ENCODE results near the gene CALU. TPM values are rescaled to one million over a fixed set of nuclear protein-coding genes. Genes with fewer than 3 reads are reported as not detected.

The CALU gene
- total RNA-seq, 2 donors from 2014 or later: 32.2 to 32.4 TPM

DNA sequence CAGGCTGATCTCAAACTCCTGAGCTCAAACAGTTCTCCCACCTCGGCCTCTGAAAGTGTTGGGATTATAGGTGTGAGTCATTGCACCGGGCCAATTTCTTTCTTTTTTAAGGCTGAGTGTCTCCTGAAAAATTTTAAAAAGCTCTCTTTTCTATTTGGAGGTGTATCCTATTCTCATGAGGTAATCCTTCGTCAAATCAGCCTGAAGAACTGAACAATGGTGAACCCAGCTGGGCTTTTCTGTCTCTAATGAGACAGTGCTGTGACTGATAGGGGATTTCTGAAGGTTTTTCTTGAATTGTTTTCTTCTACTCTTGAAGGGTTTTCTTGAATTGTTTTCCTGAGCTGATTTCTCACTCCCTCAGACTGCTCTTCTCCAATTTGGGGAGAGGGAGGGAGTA is 30.9 kb upstream of the CALU start:
- H3K27ac Mint-ChIP-seq: no peak overlapping the region
- ATAC-seq (replicated peaks in 1 of 2) (no peak), DNase-seq (no peak)
- H3K9me3 Mint-ChIP-seq: no peaks in the 10 kb centered on the region
- H3K27me3 Mint-ChIP-seq (ENCODE audit: low read depth): peaks cover 19% of the 10 kb centered on the region
- no peak overlapping the region for H3K4me3 Mint-ChIP-seq
- H3K4me1 Mint-ChIP-seq (ENCODE audit: low read depth): peaks cover 5% of the 10 kb centered on the region
- H3K36me3 Mint-ChIP-seq (ENCODE audit: insufficient read depth in 2 of 2): no peaks in the 10 kb centered on the region

DNA sequence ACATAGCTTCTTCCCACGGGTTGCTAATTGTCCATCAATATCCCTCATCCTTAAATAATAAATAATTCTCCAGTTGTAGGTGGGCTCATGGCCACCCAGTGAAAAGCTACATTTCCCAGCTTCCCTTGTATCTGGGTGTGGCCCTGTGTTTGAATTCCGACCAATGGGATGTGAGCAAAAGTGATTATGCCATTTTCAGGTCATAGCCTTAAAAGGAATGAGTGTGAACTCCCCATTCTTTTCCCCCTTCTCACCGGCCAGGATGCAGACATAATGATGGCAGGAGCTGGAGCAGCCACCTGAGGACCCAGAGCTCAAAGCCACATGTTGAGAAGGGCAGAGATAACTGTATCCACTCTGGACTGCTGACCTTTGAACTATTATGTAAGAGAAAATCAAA is 30.3 kb upstream of the CALU start:
- no peaks in the 10 kb centered on the region for H3K36me3 Mint-ChIP-seq (ENCODE audit: insufficient read depth in 2 of 2)
- DNase-seq: no peak
- peaks cover 25% of the 10 kb centered on the region for H3K27me3 Mint-ChIP-seq (ENCODE audit: low read depth)
- no peaks in the 10 kb centered on the region for H3K9me3 Mint-ChIP-seq
- H3K4me1 Mint-ChIP-seq (ENCODE audit: low read depth): peaks cover 5% of the 10 kb centered on the region
- ATAC-seq (replicated peaks in 1 of 2): no peak
- H3K27ac Mint-ChIP-seq: no peak overlapping the region
- no peak overlapping the region for H3K4me3 Mint-ChIP-seq

DNA sequence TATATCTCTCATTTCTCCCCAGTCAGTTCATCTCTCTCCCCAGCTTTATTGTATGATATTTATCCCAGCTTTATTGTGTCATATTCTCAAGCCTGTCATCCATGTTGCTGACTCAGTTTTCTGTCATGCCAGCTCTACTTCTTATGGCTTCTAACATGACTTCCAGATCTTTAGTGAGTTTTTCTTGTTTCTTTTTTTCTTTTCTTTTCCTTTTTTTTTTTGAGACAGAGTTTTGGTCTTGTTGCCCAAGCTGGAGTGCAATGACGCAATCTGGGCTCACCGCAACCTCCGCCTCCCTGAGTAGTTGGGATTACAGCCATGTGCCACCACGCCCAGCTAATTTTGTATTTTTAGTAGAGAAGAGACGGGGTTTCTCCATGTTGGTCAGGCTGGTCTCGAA is 28.7 kb upstream of the CALU start:
- no peak overlapping the region for H3K4me3 Mint-ChIP-seq
- no peaks in the 10 kb centered on the region for H3K36me3 Mint-ChIP-seq (ENCODE audit: insufficient read depth in 2 of 2)
- H3K4me1 Mint-ChIP-seq (ENCODE audit: low read depth): peaks cover 5% of the 10 kb centered on the region
- H3K9me3 Mint-ChIP-seq: no peaks in the 10 kb centered on the region
- DNase-seq: no peak
- ATAC-seq (replicated peaks in 1 of 2): no peak
- no peak overlapping the region for H3K27ac Mint-ChIP-seq
- H3K27me3 Mint-ChIP-seq (ENCODE audit: low read depth): peaks cover 36% of the 10 kb centered on the region

DNA sequence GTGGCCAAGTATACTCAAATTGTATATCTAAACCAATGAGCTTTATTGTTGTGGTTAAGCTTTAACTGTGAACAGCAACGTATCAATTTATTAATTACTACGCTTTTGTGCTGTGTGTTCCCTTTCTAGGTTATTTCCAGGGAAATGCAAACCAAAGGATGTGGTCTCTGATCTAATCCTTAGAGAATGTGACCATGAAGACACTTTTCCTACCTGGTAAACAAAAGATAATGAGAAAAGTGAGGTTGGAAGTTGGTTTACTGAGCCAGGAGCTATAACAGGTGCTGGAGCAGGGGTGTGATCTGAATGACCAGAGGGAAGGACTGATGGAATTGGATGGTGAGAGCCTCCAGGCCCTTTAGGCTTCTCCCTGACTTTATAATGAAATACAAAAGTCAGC is 25.4 kb upstream of the CALU start:
- H3K4me3 Mint-ChIP-seq: no peak overlapping the region
- DNase-seq: no peak
- no peak for ATAC-seq (replicated peaks in 1 of 2)
- H3K4me1 Mint-ChIP-seq (ENCODE audit: low read depth): no peaks in the 10 kb centered on the region
- H3K36me3 Mint-ChIP-seq (ENCODE audit: insufficient read depth in 2 of 2): no peaks in the 10 kb centered on the region
- H3K27me3 Mint-ChIP-seq (ENCODE audit: low read depth): peaks cover 48% of the 10 kb centered on the region
- H3K27ac Mint-ChIP-seq: no peak overlapping the region
- H3K9me3 Mint-ChIP-seq: no peaks in the 10 kb centered on the region

DNA sequence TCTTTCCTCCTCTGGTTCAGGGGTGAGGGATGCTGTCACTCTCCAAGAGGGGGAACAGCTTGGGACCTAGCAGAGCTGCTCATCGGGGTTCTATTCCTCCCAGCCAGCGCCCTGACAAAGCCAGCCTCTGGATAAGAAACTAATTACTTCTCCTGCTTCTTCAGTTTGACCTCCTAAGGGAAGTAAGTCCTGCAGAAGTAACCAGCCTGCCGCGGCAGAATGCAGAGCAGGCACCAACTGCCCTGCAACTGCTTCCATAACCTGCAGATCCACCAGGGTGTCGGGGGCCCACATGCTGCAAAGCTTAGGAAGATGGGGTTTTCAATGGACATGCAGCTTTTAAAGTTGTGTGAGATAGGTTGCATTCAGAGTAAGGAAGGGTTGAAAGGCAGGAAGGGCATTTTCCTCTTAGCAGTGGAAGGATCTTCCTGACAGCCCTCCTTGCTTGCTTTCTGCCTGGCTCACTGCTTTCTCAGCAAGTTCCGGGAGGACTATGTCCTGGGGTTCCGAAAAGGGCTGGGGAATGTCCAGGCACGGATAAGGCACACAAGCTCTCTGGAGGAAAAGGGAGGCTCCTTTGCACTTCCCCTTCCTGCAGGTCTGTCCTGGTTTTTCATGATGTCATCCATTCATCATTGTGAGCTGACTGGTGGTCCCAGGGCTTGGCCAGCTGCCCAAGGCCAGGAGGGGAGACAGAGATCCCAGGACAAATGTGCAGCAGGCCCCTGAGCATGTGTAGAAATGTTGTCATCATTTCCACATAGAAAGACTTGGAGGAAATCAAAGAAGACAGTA is 24.3 kb upstream of the CALU start:
- Mint-ChIP-seq H3K9me3 (no peaks in the 10 kb centered on the region), H3K27ac (no peak overlapping the region), H3K27me3 (ENCODE audit: low read depth) (peaks cover 41% of the 10 kb centered on the region), H3K4me1 (ENCODE audit: low read depth) (peaks cover 5% of the 10 kb centered on the region), H3K36me3 (ENCODE audit: insufficient read depth in 2 of 2) (no peaks in the 10 kb centered on the region), H3K4me3 (no peak overlapping the region)
- ATAC-seq (replicated peaks in 1 of 2) (no peak), DNase-seq (no peak)

DNA sequence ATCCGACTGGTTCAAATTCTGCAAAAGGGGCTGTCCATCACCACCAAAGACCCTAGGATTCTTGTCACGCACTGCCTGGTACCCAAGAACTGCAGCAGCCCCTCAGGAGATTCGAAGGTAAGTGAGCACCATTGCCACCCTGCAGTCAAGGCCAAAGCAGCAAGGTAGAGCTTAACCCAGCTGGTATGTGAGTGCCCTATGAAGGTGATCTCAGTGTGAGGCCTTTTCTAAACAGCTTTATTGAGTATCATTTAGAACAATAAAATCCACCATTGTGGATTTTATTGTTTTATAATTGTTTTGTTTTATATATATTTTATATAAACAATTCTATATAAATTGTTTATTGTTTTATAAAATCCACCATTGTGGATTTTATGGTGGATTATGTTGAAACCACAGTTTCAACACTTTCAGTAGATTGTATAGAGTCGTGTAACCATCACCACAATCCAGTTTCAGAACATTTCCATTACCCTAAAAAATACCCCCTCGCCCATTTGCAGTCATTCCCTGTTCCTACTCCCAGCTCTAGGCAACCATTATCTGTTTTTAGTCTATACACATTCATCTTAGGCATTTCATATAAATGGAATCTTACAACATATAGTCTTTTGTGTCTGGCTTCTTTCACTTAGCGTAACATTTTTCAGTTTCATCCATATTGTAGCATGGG is 20.1 kb upstream of the CALU start:
- Mint-ChIP-seq H3K9me3 (no peaks in the 10 kb centered on the region), H3K4me1 (ENCODE audit: low read depth) (peaks cover 5% of the 10 kb centered on the region), H3K36me3 (ENCODE audit: insufficient read depth in 2 of 2) (no peaks in the 10 kb centered on the region), H3K27ac (no peak overlapping the region), H3K4me3 (no peak overlapping the region), H3K27me3 (ENCODE audit: low read depth) (peaks cover 23% of the 10 kb centered on the region)
- ATAC-seq (replicated peaks in 1 of 2) (peak in 1 of 2 donors; percentile 22), DNase-seq (no peak)

DNA sequence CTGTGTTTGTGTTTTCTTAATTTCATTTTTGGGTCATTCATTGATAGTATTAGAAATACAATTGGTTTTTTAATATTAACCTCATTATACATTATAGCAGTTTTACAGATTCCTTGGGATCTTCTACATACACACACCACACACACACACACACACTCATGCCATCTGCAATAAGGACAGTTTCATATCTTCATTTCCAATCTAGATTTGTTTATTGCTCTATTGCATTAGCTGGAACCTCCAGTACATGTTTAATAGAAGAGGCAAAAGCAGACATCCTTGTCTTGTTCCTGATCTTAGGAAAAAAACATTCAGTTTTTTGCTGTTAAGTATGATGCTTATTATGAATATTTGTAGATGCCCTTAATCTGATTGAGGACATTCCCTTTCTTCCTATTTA is 17.8 kb upstream of the CALU start:
- peaks cover 5% of the 10 kb centered on the region for H3K4me1 Mint-ChIP-seq (ENCODE audit: low read depth)
- no peak overlapping the region for H3K4me3 Mint-ChIP-seq
- ATAC-seq (replicated peaks in 1 of 2) (no peak), DNase-seq (no peak)
- peaks cover 25% of the 10 kb centered on the region for H3K27me3 Mint-ChIP-seq (ENCODE audit: low read depth)
- H3K9me3 Mint-ChIP-seq: no peaks in the 10 kb centered on the region
- no peaks in the 10 kb centered on the region for H3K36me3 Mint-ChIP-seq (ENCODE audit: insufficient read depth in 2 of 2)
- no peak overlapping the region for H3K27ac Mint-ChIP-seq

DNA sequence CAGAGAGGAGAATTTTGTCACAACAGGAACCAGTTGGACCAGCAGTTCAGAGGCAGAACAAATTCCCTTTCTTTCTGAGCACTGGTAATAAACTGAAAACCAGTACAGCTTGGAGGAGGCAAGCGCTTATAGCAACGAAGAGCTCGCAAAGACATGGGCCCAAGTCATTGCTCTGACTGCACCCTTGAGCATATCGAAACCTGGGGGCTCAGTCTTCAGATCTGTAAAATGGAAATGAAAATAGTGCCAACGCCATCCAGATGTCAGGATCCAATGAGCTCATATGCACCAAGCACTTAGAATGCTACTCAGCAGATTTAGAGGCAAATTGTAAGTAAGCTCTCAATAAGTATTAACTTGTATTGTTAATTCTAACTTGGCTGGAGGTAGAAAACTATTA is 14.4 kb upstream of the CALU start:
- no peak overlapping the region for H3K4me3 Mint-ChIP-seq
- H3K36me3 Mint-ChIP-seq (ENCODE audit: insufficient read depth in 2 of 2): no peaks in the 10 kb centered on the region

DNA sequence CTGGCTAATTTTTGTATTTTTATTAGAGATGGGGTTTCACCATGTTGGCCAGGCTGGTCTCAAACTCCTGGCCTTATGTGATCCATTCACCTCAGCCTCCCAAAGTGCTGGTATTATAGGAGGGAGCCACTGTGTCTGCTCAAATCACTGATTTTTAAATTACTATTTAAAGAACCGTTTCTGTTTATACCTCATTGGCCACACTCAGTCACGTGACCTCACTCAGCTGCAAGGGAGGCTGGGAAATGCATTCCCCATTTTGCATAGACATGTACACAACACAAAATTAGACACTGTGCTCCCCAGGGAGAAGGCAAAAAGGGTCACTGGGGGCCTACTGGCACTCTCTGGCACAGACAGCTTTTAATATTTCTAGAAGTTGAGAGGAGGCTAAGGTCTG is 13.6 kb upstream of the CALU start:
- H3K36me3 Mint-ChIP-seq (ENCODE audit: insufficient read depth in 2 of 2): no peaks in the 10 kb centered on the region
- ATAC-seq (replicated peaks in 1 of 2) (no peak), DNase-seq (no peak)
- no peak overlapping the region for H3K4me3 Mint-ChIP-seq
- peaks cover 34% of the 10 kb centered on the region for H3K27me3 Mint-ChIP-seq (ENCODE audit: low read depth)
- no peak overlapping the region for H3K27ac Mint-ChIP-seq
- H3K4me1 Mint-ChIP-seq (ENCODE audit: low read depth): no peaks in the 10 kb centered on the region
- H3K9me3 Mint-ChIP-seq: no peaks in the 10 kb centered on the region

More for the DNA sequence above, 14.4 kb upstream of the CALU start:
- ATAC-seq (replicated peaks in 1 of 2) (no peak), DNase-seq (no peak)
- Mint-ChIP-seq H3K9me3 (no peaks in the 10 kb centered on the region), H3K27me3 (ENCODE audit: low read depth) (peaks cover 34% of the 10 kb centered on the region), H3K4me1 (ENCODE audit: low read depth) (no peaks in the 10 kb centered on the region), H3K27ac (no peak overlapping the region)

DNA sequence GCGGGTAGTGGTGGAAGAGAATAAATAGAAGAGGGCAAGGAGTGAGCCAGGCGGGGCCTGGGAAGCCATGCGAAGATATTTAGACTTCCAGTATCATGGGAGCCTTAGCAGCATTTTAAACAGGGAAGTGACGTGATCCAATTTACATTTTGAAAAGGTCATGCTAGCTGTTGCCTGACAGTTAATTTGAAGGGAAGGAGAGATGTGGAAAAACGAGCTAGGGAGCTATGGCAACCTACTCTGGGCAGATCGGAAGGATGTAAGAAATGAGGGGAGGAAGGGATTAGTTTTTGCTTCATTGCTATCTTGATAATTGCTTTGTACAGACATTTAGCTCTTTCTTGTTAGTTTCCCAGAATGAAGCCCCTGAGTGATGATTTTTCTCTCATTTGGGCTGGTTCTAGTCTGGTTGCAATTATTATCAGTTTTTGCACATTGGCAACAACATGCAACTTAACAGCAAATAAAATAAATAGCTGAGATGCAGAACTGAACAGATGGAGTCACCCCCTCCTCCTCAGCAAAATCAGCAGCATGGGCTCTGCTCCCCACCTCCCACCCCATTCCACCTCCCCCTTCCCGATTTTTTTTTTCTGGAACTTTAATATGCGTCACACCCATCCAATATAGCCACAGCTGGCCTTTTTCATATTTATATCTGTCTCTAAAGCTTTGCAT is 13.0 kb upstream of the CALU start:
- Mint-ChIP-seq H3K4me3 (no peak overlapping the region), H3K36me3 (ENCODE audit: insufficient read depth in 2 of 2) (no peaks in the 10 kb centered on the region), H3K4me1 (ENCODE audit: low read depth) (no peaks in the 10 kb centered on the region), H3K27ac (no peak overlapping the region), H3K9me3 (no peaks in the 10 kb centered on the region), H3K27me3 (ENCODE audit: low read depth) (peaks cover 38% of the 10 kb centered on the region)
- no peak for ATAC-seq (replicated peaks in 1 of 2)
- DNase-seq: no peak

DNA sequence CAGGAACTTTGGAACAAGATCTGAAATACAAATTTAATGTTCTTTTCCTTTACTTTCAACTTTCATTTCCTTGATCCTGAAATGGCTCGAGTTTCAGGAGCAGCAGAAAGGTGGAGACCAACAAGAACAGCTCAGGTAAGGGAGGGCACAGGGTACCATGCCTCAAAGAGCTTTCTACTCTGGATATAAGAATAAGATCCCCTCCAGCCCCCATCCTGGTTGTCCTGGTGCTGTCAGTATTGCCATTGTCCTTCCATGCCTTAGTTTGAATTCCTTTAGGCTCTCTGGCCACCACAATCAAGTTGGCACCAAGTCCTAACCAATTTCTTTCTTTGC is 12.5 kb upstream of the CALU start:
- no peak for ATAC-seq (replicated peaks in 1 of 2)
- H3K4me1 Mint-ChIP-seq (ENCODE audit: low read depth): no peaks in the 10 kb centered on the region

DNA sequence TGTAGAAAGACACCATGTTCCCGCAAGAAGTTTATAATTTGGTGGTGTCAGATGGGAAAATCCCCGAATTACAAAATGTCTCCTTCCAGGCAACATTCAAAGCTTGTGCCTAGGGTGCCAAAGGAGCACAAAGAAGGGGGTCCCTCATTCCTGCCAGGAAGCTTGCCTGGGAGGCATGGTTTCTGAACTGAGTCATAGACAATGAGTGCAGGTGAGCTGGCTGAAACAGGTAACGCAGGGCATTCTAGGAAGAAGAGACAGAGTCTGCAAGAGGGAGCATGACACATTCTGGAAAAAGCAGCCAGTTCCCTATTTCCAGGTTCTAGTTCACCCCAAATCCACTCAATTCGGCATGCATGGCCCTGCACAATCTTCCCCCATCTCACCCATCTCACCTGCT is 11.9 kb upstream of the CALU start:
- peaks cover 40% of the 10 kb centered on the region for H3K27me3 Mint-ChIP-seq (ENCODE audit: low read depth)
- DNase-seq (no peak), ATAC-seq (replicated peaks in 1 of 2) (no peak)
- no peaks in the 10 kb centered on the region for H3K36me3 Mint-ChIP-seq (ENCODE audit: insufficient read depth in 2 of 2)
- H3K4me3 Mint-ChIP-seq: no peak overlapping the region
- no peak overlapping the region for H3K27ac Mint-ChIP-seq
- no peaks in the 10 kb centered on the region for H3K9me3 Mint-ChIP-seq
- H3K4me1 Mint-ChIP-seq (ENCODE audit: low read depth): no peaks in the 10 kb centered on the region

More for the DNA sequence above, 12.5 kb upstream of the CALU start:
- DNase-seq: no peak
- no peaks in the 10 kb centered on the region for H3K36me3 Mint-ChIP-seq (ENCODE audit: insufficient read depth in 2 of 2)
- peaks cover 40% of the 10 kb centered on the region for H3K27me3 Mint-ChIP-seq (ENCODE audit: low read depth)
- H3K4me3 Mint-ChIP-seq: no peak overlapping the region
- no peaks in the 10 kb centered on the region for H3K9me3 Mint-ChIP-seq
- no peak overlapping the region for H3K27ac Mint-ChIP-seq

DNA sequence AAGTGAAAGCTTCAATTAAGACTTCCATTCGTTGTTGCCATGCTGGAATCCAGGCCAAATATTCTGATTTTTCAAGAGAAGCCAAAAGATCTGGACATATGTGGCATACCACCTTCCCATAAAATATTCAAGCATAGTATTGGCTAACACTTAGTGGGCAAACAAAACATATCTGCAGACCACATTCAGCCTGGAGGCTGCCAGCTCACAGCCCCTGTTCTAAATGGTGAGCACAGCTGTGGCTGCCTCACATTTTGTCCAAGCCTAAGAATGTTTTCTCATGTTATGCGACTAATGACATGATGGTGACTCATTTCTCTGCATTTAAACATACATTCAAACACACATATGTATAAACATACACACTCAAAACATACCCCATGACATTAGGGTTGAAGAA is 10.6 kb upstream of the CALU start:
- peaks cover 40% of the 10 kb centered on the region for H3K27me3 Mint-ChIP-seq (ENCODE audit: low read depth)
- H3K36me3 Mint-ChIP-seq (ENCODE audit: insufficient read depth in 2 of 2): no peaks in the 10 kb centered on the region
- DNase-seq: no peak
- H3K4me3 Mint-ChIP-seq: no peak overlapping the region
- H3K4me1 Mint-ChIP-seq (ENCODE audit: low read depth): no peaks in the 10 kb centered on the region
- H3K9me3 Mint-ChIP-seq: no peaks in the 10 kb centered on the region
- no peak overlapping the region for H3K27ac Mint-ChIP-seq
- ATAC-seq (replicated peaks in 1 of 2): no peak

Measured in activated T-cell treated with anti-CD3 and anti-CD28 coated beads, Interleukin-2, amount 50 U/mL, for 72 hours (primary cell).